MM.1S (cell line): ENCODE results near the gene ASNSD1.
A peak's percentile ranks its signal among the peaks of the same experiment; 100 is the strongest.

Source experiments
- DNase-seq: peaks from one replicate; pipeline ENCODE4 v3.0.0-alpha.2; 2015
- H2AFZ ChIP-seq: fragments of 300-600 bp; sonication (generic); 2 replicates; pipeline ENCODE4 v1.6.0; 2016; ENCODE audit warnings: antibody characterized with exemption, low read length
- H3F3A ChIP-seq: fragments of 300-600 bp; sonication (generic); 2 replicates; pipeline ENCODE4 v1.6.1; 2016; ENCODE audit warnings: mild to moderate bottlenecking, antibody characterized with exemption, low read length, moderate library complexity, mixed read lengths; ENCODE audit not compliant: insufficient read depth
- H3K27ac ChIP-seq: fragments of 300-600 bp; sonication (generic); 2 replicates; pipeline ENCODE4 v1.5.1; 2016; ENCODE audit warnings: mild to moderate bottlenecking, low read length
- H3K27me3 ChIP-seq: fragments of 300-600 bp; sonication (generic); replicated peaks from 2 replicates; pipeline ENCODE4 v1.6.0; 2016; ENCODE audit warnings: low read length; ENCODE audit not compliant: insufficient read depth
- H3K36me3 ChIP-seq: fragments of 300-600 bp; sonication (generic); replicated peaks from 2 replicates; pipeline ENCODE4 v1.6.1; 2016; ENCODE audit warnings: mild to moderate bottlenecking, low read length, mixed read lengths; ENCODE audit not compliant: insufficient read depth
- H3K4me1 ChIP-seq: fragments of 300-600 bp; sonication (generic); 2 replicates; pipeline ENCODE4 v1.6.1; 2016; ENCODE audit warnings: low read length, mixed read lengths
- H3K4me2 ChIP-seq: fragments of 300-600 bp; sonication (generic); 2 replicates; pipeline ENCODE4 v1.6.0; 2016; ENCODE audit warnings: low read depth, low read length
- H3K4me3 ChIP-seq: fragments of 300-600 bp; sonication (generic); 2 replicates; pipeline ENCODE4 v1.5.1; 2016; ENCODE audit warnings: low read length, mixed read lengths
- H3K79me2 ChIP-seq: fragments of 300-600 bp; sonication (generic); 2 replicates; pipeline ENCODE4 v1.6.1; 2016; ENCODE audit warnings: mixed run types, low read length, mixed read lengths
- H3K9ac ChIP-seq: fragments of 300-600 bp; sonication (generic); 2 replicates; pipeline ENCODE4 v1.6.1; 2016; ENCODE audit warnings: low read length, mixed read lengths
- H3K9me2 ChIP-seq: fragments of 300-600 bp; sonication (generic); replicated peaks from 2 replicates; pipeline ENCODE4 v1.6.1; 2016; ENCODE audit warnings: mild to moderate bottlenecking, low read length, mixed read lengths; ENCODE audit not compliant: insufficient read depth
- H3K9me3 ChIP-seq: fragments of 300-600 bp; sonication (generic); replicated peaks from 2 replicates; pipeline ENCODE4 v1.6.1; 2016; ENCODE audit warnings: mild to moderate bottlenecking, low read length, mixed read lengths; ENCODE audit not compliant: insufficient read depth
- H4K20me1 ChIP-seq: fragments of 300-600 bp; sonication (generic); 2 replicates; pipeline ENCODE4 v1.6.1; 2016; ENCODE audit warnings: mild to moderate bottlenecking, low read length, moderate library complexity, mixed read lengths; ENCODE audit not compliant: insufficient read depth
- CTCF ChIP-seq: fragments of 300-600 bp; sonication (generic); IDR thresholded peaks from 2 replicates; pipeline ENCODE4 v1.5.1; 2016; ENCODE audit warnings: antibody characterized with exemption, low read length, mixed read lengths
- EZH2 ChIP-seq: fragments of 300-600 bp; sonication (generic); optimal IDR thresholded peaks from 2 replicates; pipeline ENCODE3; 2017; ENCODE audit warnings: low read depth, mild to moderate bottlenecking, antibody characterized with exemption, low read length, mixed read lengths
- EZH2phosphoT487 ChIP-seq: fragments of 300-600 bp; sonication (generic); IDR thresholded peaks from 2 replicates; pipeline ENCODE4 v1.6.1; 2018; ENCODE audit warnings: antibody characterized with exemption, low read length

Gene ASNSD1

GRCh38 chr2:189658306-189659212 is 2.7 kb upstream of the ASNSD1 start:
- H2AFZ ChIP-seq = peak overlapping the region; percentile 61
- peak overlapping the region; percentile 80 for H3K27ac ChIP-seq
- TF ChIP-seq CTCF = no peak
- TF ChIP-seq EZH2 = no peak
- TF ChIP-seq EZH2phosphoT487 = no peak
- peak overlapping the region; percentile 15; the same call in 1 of the 2 replicates for H3K4me3 ChIP-seq
- H3K4me1 ChIP-seq = peaks cover 29% of the 10 kb centered on the region
- H3K9ac ChIP-seq = peak overlapping the region; percentile 14; the same call in 1 of the 2 replicates
- DNase-seq = peak; percentile 24
- no peaks in the 10 kb centered on the region for H3K36me3 ChIP-seq
- no peaks in the 10 kb centered on the region for H3K27me3 ChIP-seq
- no peaks in the 10 kb centered on the region for H3K9me2 ChIP-seq
- no peaks in the 10 kb centered on the region for H3K9me3 ChIP-seq
- no peaks in the 10 kb centered on the region for H4K20me1 ChIP-seq
- H3F3A ChIP-seq = peaks cover 20% of the 10 kb centered on the region
- H3K79me2 ChIP-seq = peaks cover 21% of the 10 kb centered on the region
- peak overlapping the region; percentile 64 for H3K4me2 ChIP-seq

GRCh38 chr2:189659734-189660133 is 1.5 kb upstream of the ASNSD1 start:
- H3K9ac ChIP-seq = no peak overlapping the region
- no peaks in the 10 kb centered on the region; the same call in 1 of the 2 replicates for H3K36me3 ChIP-seq
- H3K27me3 ChIP-seq = no peaks in the 10 kb centered on the region
- H3K4me3 ChIP-seq = no peak overlapping the region
- TF ChIP-seq EZH2phosphoT487 (no peak), CTCF (no peak), EZH2 (no peak)
- no peaks in the 10 kb centered on the region for H3K9me3 ChIP-seq
- H3F3A ChIP-seq = peaks cover 20% of the 10 kb centered on the region
- H3K9me2 ChIP-seq = no peaks in the 10 kb centered on the region
- no peak overlapping the region for H3K27ac ChIP-seq
- no peak for DNase-seq
- H4K20me1 ChIP-seq = no peaks in the 10 kb centered on the region
- peaks cover 32% of the 10 kb centered on the region for H3K79me2 ChIP-seq
- no peak overlapping the region for H3K4me2 ChIP-seq
- peaks cover 33% of the 10 kb centered on the region for H3K4me1 ChIP-seq
- no peak overlapping the region for H2AFZ ChIP-seq

DNA sequence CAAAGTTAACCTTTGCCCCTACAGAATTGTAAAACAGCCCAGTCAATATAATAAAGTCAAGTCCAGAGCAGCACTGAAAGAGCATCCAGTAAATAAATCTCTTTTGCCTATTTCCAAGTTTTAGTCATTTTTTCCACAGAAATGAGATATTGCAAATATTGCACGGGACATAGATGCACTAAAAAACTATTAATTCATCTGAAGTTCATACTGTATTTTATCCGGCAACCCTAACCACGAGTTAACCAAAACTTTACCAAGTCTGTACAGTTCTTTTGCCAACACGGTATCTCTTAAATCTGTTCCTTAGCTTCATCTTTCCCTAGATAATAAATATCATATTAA is 484 bp upstream of the ASNSD1 start:
- peaks cover 33% of the 10 kb centered on the region for H3K4me1 ChIP-seq
- 0 out of 2 replicates have a peak overlapping the region, but pooled peaks have one; percentile 8 for H3K4me2 ChIP-seq
- DNase-seq = no peak
- no peak for TF ChIP-seq EZH2
- TF ChIP-seq EZH2phosphoT487 = no peak
- TF ChIP-seq CTCF = no peak
- H2AFZ ChIP-seq = no peak overlapping the region
- H3K9me3 ChIP-seq = no peaks in the 10 kb centered on the region
- peaks cover 20% of the 10 kb centered on the region for H3F3A ChIP-seq
- H3K9ac ChIP-seq = no peak overlapping the region
- no peak overlapping the region for H3K4me3 ChIP-seq
- H3K36me3 ChIP-seq = peaks cover 2% of the 10 kb centered on the region; the same call in 1 of the 2 replicates
- H3K27me3 ChIP-seq = no peaks in the 10 kb centered on the region
- peaks cover 39% of the 10 kb centered on the region for H3K79me2 ChIP-seq
- no peaks in the 10 kb centered on the region for H3K9me2 ChIP-seq
- H4K20me1 ChIP-seq = no peaks in the 10 kb centered on the region
- no peak overlapping the region for H3K27ac ChIP-seq
